GM12872 (cell line): Measurements from ENCODE around the gene USP30.

Experiments used
- TF ChIP-seq, protein P1 (sequence below): IDR thresholded peaks from 3 replicates; pipeline ENCODE4 v1.5.1; 2011; ENCODE audit warnings: low read depth, mild to moderate bottlenecking, low read length, moderate library complexity; ENCODE audit not compliant: insufficient read depth

Gene USP30

DNA sequence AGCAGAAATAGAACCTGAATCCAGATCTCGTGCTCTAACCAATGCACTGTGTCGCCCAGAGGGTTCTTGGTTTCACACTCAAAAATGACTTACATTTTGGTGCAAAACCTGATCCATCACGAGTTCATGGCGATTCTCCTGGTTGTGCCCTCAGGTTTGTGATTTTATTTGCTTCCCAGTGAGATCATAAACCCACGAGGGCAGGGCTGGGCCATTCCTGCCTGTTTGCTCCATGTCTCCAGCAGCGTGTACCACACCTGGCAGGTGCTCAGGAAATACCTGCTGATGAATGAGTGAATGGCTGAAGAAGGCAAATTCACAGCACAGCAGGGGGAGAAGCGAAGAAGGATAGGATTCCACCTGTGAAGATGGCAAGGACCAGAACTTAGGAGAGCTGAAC, 73.4 kb downstream of the USP30 start:
- TF ChIP-seq, protein P1, sequence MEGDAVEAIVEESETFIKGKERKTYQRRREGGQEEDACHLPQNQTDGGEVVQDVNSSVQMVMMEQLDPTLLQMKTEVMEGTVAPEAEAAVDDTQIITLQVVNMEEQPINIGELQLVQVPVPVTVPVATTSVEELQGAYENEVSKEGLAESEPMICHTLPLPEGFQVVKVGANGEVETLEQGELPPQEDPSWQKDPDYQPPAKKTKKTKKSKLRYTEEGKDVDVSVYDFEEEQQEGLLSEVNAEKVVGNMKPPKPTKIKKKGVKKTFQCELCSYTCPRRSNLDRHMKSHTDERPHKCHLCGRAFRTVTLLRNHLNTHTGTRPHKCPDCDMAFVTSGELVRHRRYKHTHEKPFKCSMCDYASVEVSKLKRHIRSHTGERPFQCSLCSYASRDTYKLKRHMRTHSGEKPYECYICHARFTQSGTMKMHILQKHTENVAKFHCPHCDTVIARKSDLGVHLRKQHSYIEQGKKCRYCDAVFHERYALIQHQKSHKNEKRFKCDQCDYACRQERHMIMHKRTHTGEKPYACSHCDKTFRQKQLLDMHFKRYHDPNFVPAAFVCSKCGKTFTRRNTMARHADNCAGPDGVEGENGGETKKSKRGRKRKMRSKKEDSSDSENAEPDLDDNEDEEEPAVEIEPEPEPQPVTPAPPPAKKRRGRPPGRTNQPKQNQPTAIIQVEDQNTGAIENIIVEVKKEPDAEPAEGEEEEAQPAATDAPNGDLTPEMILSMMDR: no peak

DNA sequence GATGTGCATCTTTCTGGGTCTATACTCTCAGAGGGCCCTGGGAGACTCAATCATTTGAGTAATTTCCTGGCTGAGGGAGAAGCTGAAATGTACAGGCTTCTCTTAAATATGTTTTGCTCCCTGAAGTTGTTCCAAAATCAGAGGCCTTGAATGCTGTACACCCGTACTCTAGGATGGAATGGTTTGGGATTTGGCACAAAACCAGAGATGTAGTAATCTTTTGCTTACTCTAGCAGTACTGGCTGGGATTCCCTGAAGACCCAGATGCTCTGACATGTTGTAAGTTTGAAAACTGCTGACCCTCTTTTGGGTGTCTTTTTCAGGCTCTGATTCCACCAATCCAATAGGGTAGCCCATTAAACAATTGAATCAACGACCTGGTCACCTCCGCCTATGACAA, 74.4 kb downstream of the USP30 start:
- TF ChIP-seq, protein P1: no peak

DNA sequence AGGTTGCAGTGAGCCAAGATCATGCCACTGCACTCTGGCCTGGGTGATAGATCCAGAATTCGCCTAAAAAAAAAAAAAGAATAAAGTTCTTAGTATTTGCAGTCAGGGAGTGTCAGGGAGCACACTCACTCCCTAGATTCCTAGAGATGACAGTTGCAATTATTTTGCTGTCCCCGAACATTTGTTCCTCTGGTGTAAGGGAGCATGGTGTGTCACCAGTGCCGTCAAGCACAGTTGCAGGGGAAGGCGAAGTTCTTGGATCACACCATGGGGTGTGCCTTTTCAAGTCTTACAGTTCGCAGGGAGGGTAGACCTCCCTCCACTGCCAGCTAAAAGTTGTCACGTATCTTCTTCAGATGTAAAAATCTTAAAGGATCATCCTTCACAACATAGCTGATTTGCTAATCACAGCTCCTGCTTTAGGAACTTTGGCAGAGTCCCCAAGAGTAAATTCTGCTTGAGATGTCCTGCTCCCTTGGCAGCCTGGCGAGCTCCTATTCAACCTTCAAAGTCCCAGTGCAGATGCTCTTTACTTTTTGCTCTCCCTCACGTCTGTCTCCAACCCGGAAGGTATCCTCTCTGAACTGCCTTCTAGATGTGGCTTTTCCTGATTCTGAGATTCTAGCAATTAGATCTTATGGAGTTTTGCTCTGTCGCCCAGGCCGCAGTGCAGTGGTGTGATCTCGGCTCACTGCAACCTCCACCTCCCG, 75.3 kb downstream of the USP30 start:
- TF ChIP-seq, protein P1: no peak

DNA sequence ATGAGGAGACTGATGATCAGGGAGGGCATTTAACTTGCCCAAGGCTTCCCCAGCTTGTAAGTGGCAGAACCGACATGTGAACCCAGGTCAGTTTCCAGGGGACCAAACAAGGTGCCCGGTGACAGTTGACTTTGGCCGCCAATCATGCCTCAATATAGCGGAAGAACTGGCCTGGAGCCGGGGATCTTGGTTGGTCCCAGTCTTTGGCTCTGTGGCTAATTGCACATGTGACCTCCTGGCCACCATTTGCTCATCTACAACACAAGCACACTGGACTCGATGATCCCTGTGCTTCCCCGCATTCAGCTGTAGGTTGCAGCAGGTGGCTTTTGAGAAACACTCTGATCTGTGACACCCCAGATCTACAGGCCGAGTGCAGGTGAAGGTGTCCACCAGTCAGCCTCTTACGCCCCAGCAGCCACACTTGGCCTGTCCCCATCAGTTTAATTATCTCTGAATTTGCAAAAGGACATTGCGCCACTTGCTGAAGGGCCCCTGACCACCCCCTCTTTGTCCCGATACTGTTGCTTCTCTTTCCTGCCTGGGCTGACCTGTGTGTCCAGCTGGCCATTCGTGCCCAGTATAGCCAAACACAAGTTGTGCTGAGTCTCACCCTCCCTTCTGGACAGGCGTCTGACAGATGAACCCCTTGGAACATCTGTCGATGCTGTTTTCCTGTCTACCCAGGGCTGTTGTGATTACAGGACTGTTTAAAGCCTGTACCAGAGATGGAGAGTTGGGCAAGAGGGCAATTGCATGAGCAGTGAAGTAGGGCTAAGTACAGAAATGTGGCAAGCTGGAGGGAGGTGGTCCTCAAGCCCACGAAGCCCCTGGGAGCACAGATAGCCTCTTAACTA, 78.1 kb downstream of the USP30 start:
- TF ChIP-seq, protein P1: no peak

DNA sequence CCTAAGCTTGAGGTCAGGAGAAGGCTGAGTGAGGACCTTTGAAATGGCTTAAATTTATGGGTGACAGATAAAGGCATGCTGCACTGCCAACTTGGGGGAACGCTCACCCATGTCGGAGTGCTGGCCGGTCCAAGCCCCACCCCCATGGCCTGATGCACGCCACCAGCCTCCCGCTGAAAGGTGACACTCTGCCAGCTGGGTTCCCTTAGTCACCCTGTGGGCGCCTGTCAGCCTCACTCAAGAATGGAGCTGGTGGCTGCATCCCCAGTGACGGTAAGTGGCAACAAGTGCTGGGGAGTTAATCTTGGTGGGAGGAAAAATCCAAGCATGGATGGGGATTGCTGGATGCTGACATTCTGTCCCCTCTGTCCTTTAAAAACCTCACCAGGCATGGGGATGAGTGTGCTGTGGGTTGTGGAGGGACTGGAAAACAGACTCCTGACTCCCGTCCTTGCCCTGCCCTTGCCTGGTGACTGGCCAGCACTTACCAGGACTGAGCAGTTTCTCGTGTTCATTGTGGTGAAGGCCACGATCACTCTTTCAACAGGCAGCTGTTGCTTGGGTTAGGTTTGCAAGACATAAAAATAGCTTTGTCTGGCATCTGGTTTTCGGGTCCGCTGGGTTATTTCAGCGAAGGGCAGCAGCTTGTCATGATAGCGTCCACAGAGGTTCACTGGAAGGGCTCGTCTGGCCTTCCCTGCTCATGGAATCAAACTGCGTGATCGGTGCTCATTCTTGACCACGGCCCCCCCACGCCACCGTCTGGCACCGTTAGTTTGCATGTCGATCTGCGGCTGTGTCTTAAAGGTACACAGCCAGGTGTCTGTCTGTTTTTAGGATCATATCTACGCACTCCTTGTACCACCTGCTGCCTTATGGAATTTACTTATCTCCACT, 79.0 kb downstream of the USP30 start:
- TF ChIP-seq, protein P1: no peak

DNA sequence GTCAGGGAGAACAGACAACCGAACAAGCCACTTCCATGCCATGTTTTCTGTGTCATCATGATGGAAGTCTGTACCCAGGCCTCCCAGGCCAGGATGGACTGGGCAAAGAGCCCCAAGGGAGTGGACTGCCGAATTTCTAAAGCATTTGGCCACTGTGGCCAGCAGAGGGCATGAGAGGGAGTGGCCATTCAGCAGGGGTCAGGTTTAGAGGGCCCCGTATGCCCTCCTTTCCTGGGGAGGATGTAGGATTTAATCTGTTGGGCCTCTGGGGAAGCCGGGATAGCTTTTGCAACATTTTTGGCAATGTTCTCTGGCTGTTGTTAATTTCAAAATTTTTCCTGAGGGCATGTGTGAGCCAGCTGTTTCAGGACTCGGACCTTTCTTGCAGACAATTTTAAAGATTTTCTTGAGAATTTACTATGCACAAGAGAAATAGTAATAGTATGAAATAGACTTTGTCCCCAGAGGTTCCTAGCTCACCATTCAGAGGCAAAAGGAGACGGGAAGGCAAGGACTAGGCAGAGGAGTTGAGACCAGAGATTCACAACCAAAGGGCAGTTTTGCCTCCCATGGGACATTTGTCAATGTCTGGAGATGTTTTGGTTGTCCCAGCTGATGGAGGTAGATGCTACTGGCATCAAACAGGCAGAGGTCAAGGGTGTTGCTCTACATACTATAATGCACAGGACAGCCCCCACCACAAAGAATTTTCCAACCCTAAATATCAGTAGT, 82.0 kb downstream of the USP30 start:
- TF ChIP-seq, protein P1: peak; percentile 54
